GM12891 (cell line): ENCODE measurements around the gene HEXB.

Experiments
- POLR2A ChIP-seq: IDR thresholded peaks from 2 replicates; pipeline ENCODE4 v1.6.1; 2011; ENCODE audit warnings: low read depth, low read length, control low read depth
- POLR2AphosphoS5 ChIP-seq: IDR thresholded peaks from 2 replicates; pipeline ENCODE4 v1.6.1; 2011; ENCODE audit warnings: low read depth, low read length, control low read depth
- TAF1 ChIP-seq: IDR thresholded peaks from 2 replicates; pipeline ENCODE4 v1.6.1; 2011; ENCODE audit warnings: low read depth, low read length, control low read depth

GRCh38 chr5:74642543-74642863, 42.5 kb upstream of the HEXB start:
- no peak for TF ChIP-seq TAF1
- no peak for TF ChIP-seq POLR2A
- no peak for TF ChIP-seq POLR2AphosphoS5
